Astrocyte (in vitro differentiated cells and primary cell): ENCODE results near the gene FCER1G. TPM values are rescaled to one million over a fixed set of nuclear protein-coding genes. Genes with fewer than 3 reads are reported as not detected.

Experiments used
- DNase-seq: peaks from one replicate; pipeline ENCODE4 v3.0.0-alpha.2; 2010; ENCODE audit warnings: low read depth
- FAIRE-seq: peaks from 2 replicates; lab custom pipeline; 2011; peaks lifted over from hg19 to GRCh38; lab: Jason Lieb, UNC
- H2AFZ ChIP-seq: 2 replicates; pipeline ENCODE4 v1.6.0; 2012; ENCODE audit warnings: low read depth, low read length, inconsistent platforms
- H3K27ac ChIP-seq: 2 replicates; pipeline ENCODE4 v1.5.1; 2011; ENCODE audit warnings: low read depth, low read length, inconsistent platforms
- H3K27me3 ChIP-seq: 2 replicates; pipeline ENCODE4 v1.6.0; 2011; ENCODE audit warnings: low read length, inconsistent platforms; ENCODE audit not compliant: insufficient read depth
- H3K36me3 ChIP-seq: 2 replicates; pipeline ENCODE4 v1.5.1; 2011; ENCODE audit warnings: low read length, inconsistent platforms; ENCODE audit not compliant: insufficient read depth
- H3K4me1 ChIP-seq: 2 replicates; pipeline ENCODE4 v1.5.1; 2011; ENCODE audit warnings: low read length, inconsistent platforms; ENCODE audit not compliant: insufficient read depth
- H3K4me2 ChIP-seq: 2 replicates; pipeline ENCODE4 v1.6.0; 2012; ENCODE audit warnings: low read length, inconsistent platforms
- H3K4me3 ChIP-seq: 2 replicates; pipeline ENCODE4 v1.5.1; 2011; ENCODE audit warnings: low read depth, mild to moderate bottlenecking, low read length, inconsistent platforms; ENCODE audit not compliant: insufficient read depth
- H3K79me2 ChIP-seq: 2 replicates; pipeline ENCODE4 v1.6.0; 2012; ENCODE audit warnings: mild to moderate bottlenecking, low read length, inconsistent platforms; ENCODE audit not compliant: insufficient read depth
- H3K9ac ChIP-seq: 2 replicates; pipeline ENCODE4 v1.6.0; 2012; ENCODE audit warnings: mild to moderate bottlenecking, low read length, inconsistent platforms
- H3K9me3 ChIP-seq: 2 replicates; pipeline ENCODE4 v1.5.1; 2012; ENCODE audit warnings: low read depth, mild to moderate bottlenecking, low read length, inconsistent platforms; ENCODE audit not compliant: insufficient read depth
- H4K20me1 ChIP-seq: 2 replicates; pipeline ENCODE4 v1.6.0; 2012; ENCODE audit warnings: low read length, inconsistent platforms; ENCODE audit not compliant: insufficient read depth
- H3K27ac Mint-ChIP-seq: one replicate; pipeline ENCODE4 v1.8.0; 2021; ENCODE audit warnings: mild to moderate bottlenecking, mixed read lengths; ENCODE audit not compliant: unreplicated experiment
- H3K27me3 Mint-ChIP-seq: one replicate; pipeline ENCODE4 v1.8.0; 2021; ENCODE audit warnings: low read depth, mixed read lengths; ENCODE audit not compliant: unreplicated experiment
- H3K36me3 Mint-ChIP-seq: one replicate; pipeline ENCODE4 v1.8.0; 2021; ENCODE audit warnings: low read depth, mixed read lengths; ENCODE audit not compliant: unreplicated experiment
- H3K4me1 Mint-ChIP-seq: one replicate; pipeline ENCODE4 v1.8.0; 2021; ENCODE audit warnings: low read depth, mixed read lengths; ENCODE audit not compliant: unreplicated experiment
- H3K4me3 Mint-ChIP-seq: one replicate; pipeline ENCODE4 v1.8.0; 2021; ENCODE audit warnings: mild to moderate bottlenecking, moderate library complexity, mixed read lengths; ENCODE audit not compliant: unreplicated experiment
- H3K9me3 Mint-ChIP-seq: one replicate; pipeline ENCODE4 v1.8.0; 2021; ENCODE audit warnings: mild to moderate bottlenecking, mixed read lengths; ENCODE audit not compliant: unreplicated experiment
- EZH2 ChIP-seq: IDR thresholded peaks from 2 replicates; pipeline ENCODE4 v1.6.1; 2012; ENCODE audit warnings: mild to moderate bottlenecking, low read length, inconsistent platforms; ENCODE audit not compliant: insufficient read depth
- total RNA-seq: library from RNA; stranded (reverse); gene quantifications from 2 replicates; pipeline ENCODE4 v1.2.1, GENCODE V29; 2021
- TF ChIP-seq, protein P1 (sequence below): IDR thresholded peaks from 2 replicates; pipeline ENCODE4 v1.5.1; 2011; ENCODE audit warnings: low read depth, mild to moderate bottlenecking, inconsistent platforms, low read length, moderate library complexity; ENCODE audit not compliant: insufficient read depth

FCER1G gene
- total RNA-seq, 1 donor from 2014 or later, result 0.68 TPM

DNA sequence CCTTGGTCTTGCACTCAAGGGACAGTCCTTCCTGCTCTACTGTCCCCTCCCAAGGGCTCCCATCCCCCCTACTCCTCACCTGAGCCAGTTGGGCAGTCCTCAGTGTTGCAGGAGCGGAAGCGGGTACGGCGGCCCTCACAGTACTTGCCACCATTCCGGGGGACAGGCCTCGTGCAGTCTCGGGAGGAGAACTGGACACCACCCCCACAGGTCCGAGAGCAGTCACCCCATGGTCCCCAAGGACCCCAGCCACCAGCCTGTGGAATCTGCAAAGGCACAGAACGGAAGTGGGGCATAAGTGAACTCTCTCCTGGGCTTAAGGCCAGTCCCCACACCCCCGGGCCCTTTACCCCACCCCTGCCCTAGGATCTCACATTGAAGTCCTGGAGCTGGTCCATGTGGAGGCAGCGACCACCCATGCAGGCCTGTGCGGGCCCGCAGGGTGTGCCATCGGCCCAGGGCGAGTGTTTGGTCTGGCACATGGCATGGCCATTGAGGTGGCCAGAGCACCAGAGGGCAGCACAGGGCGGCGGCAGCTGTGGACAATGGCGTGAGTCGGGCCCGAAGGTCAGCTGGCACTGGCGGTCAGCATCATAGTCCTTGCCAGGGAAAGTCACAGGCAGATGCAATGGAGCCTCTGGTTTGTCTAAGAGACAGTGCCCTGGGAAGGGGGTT lies 21.4 kb upstream of the FCER1G start:
- TF ChIP-seq EZH2, result no peak
- TF ChIP-seq, protein P1, sequence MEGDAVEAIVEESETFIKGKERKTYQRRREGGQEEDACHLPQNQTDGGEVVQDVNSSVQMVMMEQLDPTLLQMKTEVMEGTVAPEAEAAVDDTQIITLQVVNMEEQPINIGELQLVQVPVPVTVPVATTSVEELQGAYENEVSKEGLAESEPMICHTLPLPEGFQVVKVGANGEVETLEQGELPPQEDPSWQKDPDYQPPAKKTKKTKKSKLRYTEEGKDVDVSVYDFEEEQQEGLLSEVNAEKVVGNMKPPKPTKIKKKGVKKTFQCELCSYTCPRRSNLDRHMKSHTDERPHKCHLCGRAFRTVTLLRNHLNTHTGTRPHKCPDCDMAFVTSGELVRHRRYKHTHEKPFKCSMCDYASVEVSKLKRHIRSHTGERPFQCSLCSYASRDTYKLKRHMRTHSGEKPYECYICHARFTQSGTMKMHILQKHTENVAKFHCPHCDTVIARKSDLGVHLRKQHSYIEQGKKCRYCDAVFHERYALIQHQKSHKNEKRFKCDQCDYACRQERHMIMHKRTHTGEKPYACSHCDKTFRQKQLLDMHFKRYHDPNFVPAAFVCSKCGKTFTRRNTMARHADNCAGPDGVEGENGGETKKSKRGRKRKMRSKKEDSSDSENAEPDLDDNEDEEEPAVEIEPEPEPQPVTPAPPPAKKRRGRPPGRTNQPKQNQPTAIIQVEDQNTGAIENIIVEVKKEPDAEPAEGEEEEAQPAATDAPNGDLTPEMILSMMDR, result no peak
- no peak overlapping the region for H3K4me2 ChIP-seq
- H3K9me3 ChIP-seq, result no peaks in the 10 kb centered on the region
- peaks cover 2% of the 10 kb centered on the region for H3K27me3 Mint-ChIP-seq
- H3K27ac ChIP-seq, result no peak overlapping the region
- no peaks in the 10 kb centered on the region for H4K20me1 ChIP-seq
- H3K4me3 ChIP-seq, result no peak overlapping the region
- no peak overlapping the region for H3K27ac Mint-ChIP-seq
- no peaks in the 10 kb centered on the region for H3K36me3 Mint-ChIP-seq
- FAIRE-seq (no peak), DNase-seq (no peak)
- H3K36me3 ChIP-seq, result no peaks in the 10 kb centered on the region
- no peak overlapping the region for H2AFZ ChIP-seq
- peaks cover 12% of the 10 kb centered on the region for H3K4me1 Mint-ChIP-seq
- no peaks in the 10 kb centered on the region for H3K9me3 Mint-ChIP-seq
- peaks cover 20% of the 10 kb centered on the region for H3K4me1 ChIP-seq
- no peaks in the 10 kb centered on the region for H3K79me2 ChIP-seq
- H3K9ac ChIP-seq, result no peak overlapping the region
- no peaks in the 10 kb centered on the region for H3K27me3 ChIP-seq
- H3K4me3 Mint-ChIP-seq, result no peak overlapping the region

DNA sequence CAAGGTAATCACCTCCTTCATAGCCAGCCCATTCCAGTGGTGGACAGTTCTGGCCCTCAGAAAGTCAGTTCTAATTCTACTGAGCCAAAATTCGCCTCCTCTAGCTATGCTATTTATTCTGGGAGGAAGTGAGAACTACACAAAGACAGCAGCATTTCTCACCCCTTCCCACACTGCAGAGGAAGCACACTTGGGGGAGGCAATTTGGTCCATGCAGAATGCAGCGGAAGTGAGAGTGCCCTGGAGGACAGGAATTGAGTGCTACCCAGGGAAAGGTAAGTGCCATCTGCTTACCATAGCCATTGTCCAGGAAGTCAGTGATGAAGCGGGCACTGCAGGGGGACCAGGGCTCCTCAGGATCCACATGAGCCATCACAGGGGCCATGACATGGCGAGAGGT lies 19.9 kb upstream of the FCER1G start:
- TF ChIP-seq, protein P1, result no peak
- TF ChIP-seq EZH2, result no peak
- H3K4me3 ChIP-seq, result no peak overlapping the region
- no peaks in the 10 kb centered on the region for H3K9me3 Mint-ChIP-seq
- H3K36me3 Mint-ChIP-seq, result no peaks in the 10 kb centered on the region
- H3K27ac Mint-ChIP-seq, result no peak overlapping the region
- H3K9ac ChIP-seq, result no peak overlapping the region
- H3K4me1 Mint-ChIP-seq, result peaks cover 20% of the 10 kb centered on the region
- H3K27me3 Mint-ChIP-seq, result peaks cover 2% of the 10 kb centered on the region
- H3K4me2 ChIP-seq, result no peak overlapping the region
- FAIRE-seq, result no peak
- H3K36me3 ChIP-seq, result no peaks in the 10 kb centered on the region
- no peaks in the 10 kb centered on the region for H4K20me1 ChIP-seq
- H2AFZ ChIP-seq, result no peak overlapping the region
- no peak for DNase-seq
- no peaks in the 10 kb centered on the region for H3K27me3 ChIP-seq
- no peak overlapping the region for H3K27ac ChIP-seq
- peaks cover 20% of the 10 kb centered on the region for H3K4me1 ChIP-seq
- H3K4me3 Mint-ChIP-seq, result no peak overlapping the region
- H3K79me2 ChIP-seq, result no peaks in the 10 kb centered on the region
- no peaks in the 10 kb centered on the region for H3K9me3 ChIP-seq

DNA sequence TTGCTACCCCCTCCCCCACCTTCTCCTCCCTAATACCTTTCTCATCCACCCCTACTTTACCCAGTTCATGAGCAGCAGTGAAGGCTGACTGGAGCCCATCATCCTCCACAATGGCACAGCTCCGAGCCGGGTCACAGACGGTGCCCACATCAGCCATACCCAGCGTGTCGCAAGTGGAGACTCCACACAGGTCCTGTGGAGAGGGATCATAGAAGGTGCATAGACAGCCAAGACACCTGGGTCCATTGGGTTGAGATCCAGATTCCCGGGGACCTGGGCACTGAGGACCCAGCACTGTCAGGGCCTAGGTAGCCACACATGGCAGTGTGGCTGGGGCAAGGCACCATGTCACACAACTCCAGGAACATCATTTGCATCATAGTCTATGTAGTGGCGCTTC lies 19.0 kb upstream of the FCER1G start:
- Mint-ChIP-seq H3K36me3 (no peaks in the 10 kb centered on the region), H3K4me3 (no peak overlapping the region), H3K4me1 (peaks cover 26% of the 10 kb centered on the region), H3K27me3 (peaks cover 2% of the 10 kb centered on the region), H3K27ac (no peak overlapping the region), H3K9me3 (no peaks in the 10 kb centered on the region)
- no peaks in the 10 kb centered on the region for H3K36me3 ChIP-seq
- H3K4me2 ChIP-seq, result no peak overlapping the region
- no peaks in the 10 kb centered on the region for H3K9me3 ChIP-seq
- no peak overlapping the region for H3K9ac ChIP-seq
- no peak overlapping the region for H3K4me3 ChIP-seq
- no peaks in the 10 kb centered on the region for H4K20me1 ChIP-seq
- no peak overlapping the region for H2AFZ ChIP-seq
- H3K79me2 ChIP-seq, result no peaks in the 10 kb centered on the region
- peaks cover 21% of the 10 kb centered on the region for H3K4me1 ChIP-seq
- no peaks in the 10 kb centered on the region for H3K27me3 ChIP-seq
- no peak overlapping the region for H3K27ac ChIP-seq
- TF ChIP-seq, protein P1, result no peak
- no peak for TF ChIP-seq EZH2
- no peak for FAIRE-seq
- DNase-seq, result no peak
